Stimulated activated CD4-positive, alpha-beta T cell treated with anti-CD3 and anti-CD28 coated beads, Interleukin-4, amount 100 ng/mL, for 48 hours (primary cell): ENCODE results near the gene CDC42BPG.
A peak's percentile ranks its signal among the peaks of the same experiment; 100 is the strongest.

ENCODE experiments used
- DNase-seq, 2 donors: peaks; one replicate each; pipeline ENCODE4 v3.0.0-alpha.2; 2020; ENCODE audit warnings: low read depth in 2 of 2

The CDC42BPG gene

GRCh38 chr11:64805481-64805880 is 39.0 kb downstream of the CDC42BPG start:
- DNase-seq: no peak

- DNase-seq: no peak
These were observed 39.9 kb downstream of the CDC42BPG start for GRCh38 chr11:64804346-64805210.

GRCh38 chr11:64803846-64804345 is 40.6 kb downstream of the CDC42BPG start:
- DNase-seq: no peak

GRCh38 chr11:64803158-64803845 is 41.2 kb downstream of the CDC42BPG start, which contains the start of gene MAP4K2:
TSS of gene MAP4K2 (minus strand) at chr11:64803214. CDS start at chr11:64803149, 65 bp downstream.
- peak; percentile 77 to 85 for DNase-seq

- peak; percentile 18 to 30 for DNase-seq
These were observed 41.9 kb downstream of the CDC42BPG start for GRCh38 chr11:64802370-64803157.

- DNase-seq: no peak
These were observed 42.7 kb downstream of the CDC42BPG start for GRCh38 chr11:64801561-64802369.

GRCh38 chr11:64801158-64801464 is 43.3 kb downstream of the CDC42BPG start:
- no peak for DNase-seq

GRCh38 chr11:64800303-64801157 is 43.9 kb downstream of the CDC42BPG start:
- no peak for DNase-seq

GRCh38 chr11:64799623-64800302 is 44.7 kb downstream of the CDC42BPG start:
- no peak for DNase-seq

GRCh38 chr11:64799256-64799622 is 45.2 kb downstream of the CDC42BPG start:
- no peak for DNase-seq

- no peak for DNase-seq
These were observed 47.5 kb downstream of the CDC42BPG start for GRCh38 chr11:64796757-64797541.

- no peak for DNase-seq
These were observed 48.3 kb downstream of the CDC42BPG start for GRCh38 chr11:64796047-64796756.

GRCh38 chr11:64794526-64794925 is 49.9 kb downstream of the CDC42BPG start:
- DNase-seq: no peak

- no peak for DNase-seq
These were observed 50.9 kb downstream of the CDC42BPG start for GRCh38 chr11:64793271-64794160.

GRCh38 chr11:64792482-64792881 is 52.0 kb downstream of the CDC42BPG start:
- DNase-seq: no peak

GRCh38 chr11:64791781-64792291 is 52.6 kb downstream of the CDC42BPG start:
- no peak for DNase-seq
